NCI-H2107 (cell line): ENCODE measurements around the gene RPL10.

Source experiments
- DNase-seq: peaks from one replicate; lab custom pipeline; 2025; lab: John Stamatoyannopoulos, UW

The RPL10 gene

GRCh38 chrX:154449618-154450017 is 51.4 kb downstream of the RPL10 start:
- no peak for DNase-seq

- no peak for DNase-seq
Measured at GRCh38 chrX:154450312-154450711, 52.1 kb downstream of the RPL10 start.
